Gastroesophageal sphincter (tissue), 3 donors: ENCODE measurements around the gene B9D2.

Experiments used
- CTCF ChIP-seq, 4 experiments: fragments of 200-600 bp in 2 of 4; fragments of 450-650 bp in 2 of 4; sonication (generic) in 1 of 4; IDR thresholded peaks; one replicate each; pipeline ENCODE4 v1.5.1; 2017 to 2019; ENCODE audit warnings: antibody characterized with exemption in 4 of 4, mild to moderate bottlenecking in 2 of 4, moderate library complexity in 2 of 4
- EP300 ChIP-seq: sonication (generic); formaldehyde crosslinking; IDR thresholded peaks from one replicate; pipeline ENCODE4 v1.6.1; 2017; ENCODE audit warnings: antibody characterized with exemption, mild to moderate bottlenecking
- POLR2A ChIP-seq, 2 donors: fragments of 450-650 bp; IDR thresholded peaks; one replicate each; pipeline ENCODE4 v1.6.1; 2017; ENCODE audit warnings: antibody characterized with exemption in 2 of 2, mild to moderate bottlenecking in 2 of 2, moderate library complexity in 1 of 2
- POLR2AphosphoS5 ChIP-seq: sonication (generic); formaldehyde crosslinking; IDR thresholded peaks from one replicate; pipeline ENCODE4 v1.6.1; 2017; ENCODE audit warnings: antibody characterized with exemption

GRCh38 chr19:41320185-41320518 lies 43.8 kb downstream of the B9D2 start:
- TF ChIP-seq CTCF (IDR thresholded peaks at IDR 0.05) (no peak), POLR2A (IDR thresholded peaks at IDR 0.05) (no peak), POLR2AphosphoS5 (no peak), EP300 (no peak)
